ENCODE results near the gene MAP2K4.

Gene MAP2K4

DNA sequence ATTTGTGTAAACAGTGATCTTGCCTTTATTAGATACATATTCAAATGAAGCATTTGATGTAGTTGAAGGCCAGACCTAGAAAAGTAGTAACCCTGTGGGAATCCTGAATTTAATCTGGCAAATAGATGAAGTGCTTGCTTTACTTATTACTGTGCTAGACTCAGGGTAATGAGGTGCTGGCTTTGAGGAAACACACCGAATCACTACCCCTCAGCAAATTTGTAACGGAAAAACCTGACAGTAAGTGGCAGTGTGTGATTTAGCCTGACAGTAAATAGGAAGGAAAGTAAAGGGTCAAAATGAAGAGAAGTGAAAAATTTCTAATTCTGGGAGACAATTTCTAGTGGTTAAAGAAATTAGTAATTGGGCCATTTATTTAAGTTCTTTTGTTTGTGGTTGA, 90.2 kb downstream of the MAP2K4 start:
- no peak for DNase-seq (ENCODE audit: low read depth)
- no peak overlapping the region for H3K4me3 ChIP-seq (ENCODE audit: control insufficient read depth, low read depth, low read length)
- TF ChIP-seq, protein P1, sequence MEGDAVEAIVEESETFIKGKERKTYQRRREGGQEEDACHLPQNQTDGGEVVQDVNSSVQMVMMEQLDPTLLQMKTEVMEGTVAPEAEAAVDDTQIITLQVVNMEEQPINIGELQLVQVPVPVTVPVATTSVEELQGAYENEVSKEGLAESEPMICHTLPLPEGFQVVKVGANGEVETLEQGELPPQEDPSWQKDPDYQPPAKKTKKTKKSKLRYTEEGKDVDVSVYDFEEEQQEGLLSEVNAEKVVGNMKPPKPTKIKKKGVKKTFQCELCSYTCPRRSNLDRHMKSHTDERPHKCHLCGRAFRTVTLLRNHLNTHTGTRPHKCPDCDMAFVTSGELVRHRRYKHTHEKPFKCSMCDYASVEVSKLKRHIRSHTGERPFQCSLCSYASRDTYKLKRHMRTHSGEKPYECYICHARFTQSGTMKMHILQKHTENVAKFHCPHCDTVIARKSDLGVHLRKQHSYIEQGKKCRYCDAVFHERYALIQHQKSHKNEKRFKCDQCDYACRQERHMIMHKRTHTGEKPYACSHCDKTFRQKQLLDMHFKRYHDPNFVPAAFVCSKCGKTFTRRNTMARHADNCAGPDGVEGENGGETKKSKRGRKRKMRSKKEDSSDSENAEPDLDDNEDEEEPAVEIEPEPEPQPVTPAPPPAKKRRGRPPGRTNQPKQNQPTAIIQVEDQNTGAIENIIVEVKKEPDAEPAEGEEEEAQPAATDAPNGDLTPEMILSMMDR (IDR thresholded peaks at IDR 0.05; ENCODE audit: control insufficient read depth, insufficient read depth, low read depth, low read length, missing control alignments) = no peak

DNA sequence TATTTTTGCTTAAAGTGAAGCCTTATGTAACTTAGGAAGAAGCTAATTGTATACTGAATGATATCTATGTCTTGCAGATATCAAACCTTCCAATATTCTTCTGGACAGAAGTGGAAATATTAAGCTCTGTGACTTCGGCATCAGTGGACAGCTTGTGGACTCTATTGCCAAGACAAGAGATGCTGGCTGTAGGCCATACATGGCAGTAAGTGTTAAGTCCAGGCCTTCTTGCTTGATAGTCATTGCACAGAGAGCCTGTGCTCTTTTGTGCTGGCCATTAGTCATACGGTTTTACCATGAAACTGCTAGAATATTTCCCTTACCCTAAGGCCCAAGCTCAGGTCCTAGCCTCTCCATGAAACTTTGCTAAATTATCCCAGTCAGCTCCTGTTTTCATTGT, 92.5 kb downstream of the MAP2K4 start:
- TF ChIP-seq, protein P1 (IDR thresholded peaks at IDR 0.05; ENCODE audit: control insufficient read depth, insufficient read depth, low read depth, low read length, missing control alignments) = no peak
- H3K4me3 ChIP-seq (ENCODE audit: control insufficient read depth, low read depth, low read length) = no peak overlapping the region
- DNase-seq (ENCODE audit: low read depth) = no peak

DNA sequence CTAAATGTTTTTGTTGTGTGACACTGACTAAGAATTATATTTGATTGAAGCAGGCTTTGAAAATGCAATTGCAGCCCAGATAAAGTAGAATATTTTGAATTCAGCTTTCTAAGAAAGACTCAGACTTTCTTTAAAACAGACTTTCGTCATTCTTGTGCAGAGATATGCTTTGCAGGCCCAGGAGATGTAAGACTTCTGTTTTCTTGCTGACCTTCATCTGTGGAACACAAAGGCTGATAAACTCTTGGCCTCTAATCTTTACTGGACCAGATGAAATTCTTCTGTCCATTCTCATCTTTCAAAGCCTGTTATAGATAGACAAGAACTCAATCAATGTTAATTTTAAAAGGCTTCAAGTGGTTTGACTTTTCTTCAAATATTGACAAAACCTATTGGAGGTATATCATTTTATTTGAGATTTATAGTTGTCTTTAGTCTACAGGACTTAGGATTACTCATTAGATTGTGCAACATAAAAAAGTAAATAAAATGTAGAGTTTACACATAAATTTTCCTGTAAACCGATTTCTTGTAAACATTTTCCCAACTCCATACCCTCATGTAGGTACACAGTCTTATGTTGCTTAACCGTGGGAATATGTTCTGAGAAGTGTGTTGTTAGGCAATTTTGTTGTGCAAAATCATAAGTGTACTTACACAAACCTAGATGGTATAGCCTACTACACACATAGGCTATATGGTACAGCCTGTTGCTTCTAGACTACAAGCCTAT, 94.2 kb downstream of the MAP2K4 start:
- H3K4me3 ChIP-seq (ENCODE audit: control insufficient read depth, low read depth, low read length) = no peak overlapping the region
- TF ChIP-seq, protein P1 (IDR thresholded peaks at IDR 0.05; ENCODE audit: control insufficient read depth, insufficient read depth, low read depth, low read length, missing control alignments) = no peak
- DNase-seq (ENCODE audit: low read depth) = no peak

DNA sequence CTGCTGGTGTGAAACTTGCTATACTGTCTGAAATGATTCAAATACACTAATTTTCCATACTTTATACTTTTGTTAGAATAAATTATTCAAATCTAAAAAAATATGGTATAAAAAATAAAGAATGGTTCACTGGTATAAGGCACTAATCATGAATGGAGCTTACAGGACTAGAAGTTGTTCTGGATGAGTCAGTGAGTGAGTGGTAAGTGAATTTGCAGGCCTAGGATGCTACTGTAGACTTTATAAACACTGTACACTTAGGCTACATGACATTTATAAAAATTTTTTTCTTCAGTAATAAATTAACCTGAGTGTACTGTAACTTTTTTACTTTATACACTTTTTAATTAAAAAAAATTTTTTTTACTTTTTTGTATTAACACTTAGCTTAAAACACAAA, 95.5 kb downstream of the MAP2K4 start:
- no peak overlapping the region for H3K4me3 ChIP-seq (ENCODE audit: control insufficient read depth, low read depth, low read length)
- no peak for DNase-seq (ENCODE audit: low read depth)
- TF ChIP-seq, protein P1 (IDR thresholded peaks at IDR 0.05; ENCODE audit: control insufficient read depth, insufficient read depth, low read depth, low read length, missing control alignments) = no peak

DNA sequence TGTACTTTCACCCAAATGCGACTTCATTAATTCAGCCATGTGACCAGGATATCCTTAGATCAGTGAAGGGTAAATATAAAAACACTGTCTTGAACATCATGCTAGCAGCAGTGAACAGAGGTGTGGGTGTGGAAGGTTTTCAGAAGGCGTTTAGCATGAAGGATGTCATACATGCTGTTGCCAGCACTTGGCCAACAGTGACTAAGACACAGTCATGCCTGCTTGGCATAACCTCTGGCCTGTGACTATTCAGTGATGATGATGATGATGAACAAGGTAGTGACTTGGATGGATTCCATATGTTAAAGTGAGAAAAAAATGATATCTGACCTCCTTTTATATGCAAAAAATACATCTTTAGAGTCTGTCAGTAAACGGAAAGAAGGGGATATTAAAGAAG, 97.9 kb downstream of the MAP2K4 start:
- TF ChIP-seq, protein P1 (IDR thresholded peaks at IDR 0.05; ENCODE audit: control insufficient read depth, insufficient read depth, low read depth, low read length, missing control alignments) = no peak
- no peak for DNase-seq (ENCODE audit: low read depth)
- no peak overlapping the region for H3K4me3 ChIP-seq (ENCODE audit: control insufficient read depth, low read depth, low read length)

DNA sequence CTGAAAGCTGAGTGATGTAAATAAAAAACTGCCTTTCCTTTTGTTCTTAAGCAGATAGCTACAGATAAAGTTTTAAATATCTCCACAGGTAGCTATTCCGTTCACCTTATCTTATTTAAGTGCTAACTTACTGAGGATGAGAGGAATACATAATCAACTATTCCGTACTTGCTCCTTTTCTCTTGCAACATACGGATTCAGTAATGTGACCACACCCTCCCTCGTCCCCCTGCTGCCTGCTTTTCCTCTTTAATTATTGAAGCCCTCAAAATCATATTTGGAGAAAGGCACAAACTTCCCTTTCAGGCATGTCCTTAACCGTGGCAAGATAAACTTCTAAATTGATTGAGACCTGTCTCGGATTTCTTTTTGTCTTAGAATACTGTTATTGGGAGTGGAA, 101.4 kb downstream of the MAP2K4 start:
- DNase-seq (ENCODE audit: low read depth) = no peak
- no peak overlapping the region for H3K4me3 ChIP-seq (ENCODE audit: control insufficient read depth, low read depth, low read length)
- TF ChIP-seq, protein P1 (IDR thresholded peaks at IDR 0.05; ENCODE audit: control insufficient read depth, insufficient read depth, low read depth, low read length, missing control alignments) = no peak
